ENCODE measurements around the gene AHNAK2.
"Not testable (repeated sequence)": the region's sequence is repeated elsewhere in the genome, so short reads cannot be mapped to it uniquely, and the experiment has no call there.

AHNAK2 gene

GRCh38 chr14:104947201-104947600, 31.0 kb downstream of the AHNAK2 start:
- not testable (repeated sequence) for H3K27me3 Mint-ChIP-seq; ATAC-seq; H3K4me3 Mint-ChIP-seq; H3K27ac Mint-ChIP-seq; H3K9me3 Mint-ChIP-seq; DNase-seq; H3K36me3 Mint-ChIP-seq (ENCODE audit: low read depth); H3K4me1 Mint-ChIP-seq

DNA sequence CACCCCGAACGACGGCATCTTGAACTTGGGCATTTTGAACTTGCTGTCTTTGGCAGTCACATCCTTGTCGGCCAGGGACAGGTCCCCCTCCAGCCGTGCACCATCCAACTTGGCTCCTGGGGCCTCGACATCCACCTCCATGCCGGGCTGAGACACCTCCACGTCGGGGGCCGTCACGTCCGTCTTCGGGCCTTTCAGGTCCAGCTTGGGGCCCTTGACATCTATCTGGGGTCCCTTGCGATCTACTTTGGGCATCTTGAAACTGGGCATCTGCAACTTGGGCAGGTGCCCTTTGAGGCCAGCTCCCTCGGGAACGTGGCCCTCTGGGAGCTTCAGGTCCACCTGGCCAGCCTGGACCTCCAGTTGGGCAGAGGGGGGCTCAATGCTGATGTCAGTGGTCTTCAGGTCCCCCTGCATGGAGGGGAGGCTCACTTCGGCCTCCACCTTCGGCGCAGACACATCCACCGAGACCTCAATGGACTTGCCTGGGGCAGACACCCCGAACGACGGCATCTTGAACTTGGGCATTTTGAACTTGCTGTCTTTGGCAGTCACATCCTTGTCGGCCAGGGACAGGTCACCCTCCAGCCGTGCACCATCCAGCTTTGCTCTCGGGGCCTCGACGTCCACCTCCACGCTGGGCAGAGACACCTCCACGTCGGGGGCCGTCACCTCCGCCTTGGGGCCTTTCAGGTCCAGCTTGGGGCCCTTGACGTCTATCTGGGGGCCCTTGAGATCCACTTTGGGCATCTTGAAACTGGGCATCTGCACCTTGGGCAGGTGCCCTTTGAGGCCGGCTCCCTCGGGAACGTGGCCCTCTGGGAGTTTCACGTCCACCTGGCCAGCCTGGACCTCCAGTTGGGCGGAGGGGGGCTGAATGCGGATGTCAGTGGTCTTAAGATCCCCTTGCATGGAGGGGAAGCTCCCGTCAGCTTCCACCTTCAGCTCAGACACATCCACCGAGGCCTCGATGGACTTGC, 31.9 kb downstream of the AHNAK2 start:
- not testable (repeated sequence) for H3K4me3 Mint-ChIP-seq; H3K36me3 Mint-ChIP-seq (ENCODE audit: low read depth); H3K9me3 Mint-ChIP-seq; DNase-seq; H3K4me1 Mint-ChIP-seq; ATAC-seq; H3K27ac Mint-ChIP-seq; H3K27me3 Mint-ChIP-seq

DNA sequence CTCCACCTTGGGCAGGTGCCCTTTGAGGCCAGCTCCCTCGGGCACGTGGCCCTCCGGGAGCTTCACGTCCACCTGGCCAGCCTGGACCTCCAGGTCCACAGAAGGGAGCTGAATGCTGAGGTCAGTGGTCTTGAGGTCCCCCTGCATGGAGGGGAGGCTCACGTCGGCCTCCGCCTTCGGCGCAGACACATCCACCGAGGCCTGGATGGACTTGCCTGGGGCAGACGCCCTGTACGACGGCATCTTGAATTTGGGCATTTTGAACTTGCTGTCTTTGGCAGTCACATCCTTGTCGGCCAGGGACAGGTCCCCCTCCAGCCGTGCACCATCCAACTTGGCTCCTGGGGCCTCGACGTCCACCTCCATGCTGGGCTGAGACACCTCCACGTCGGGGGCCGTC, 32.9 kb downstream of the AHNAK2 start:
- H3K36me3 Mint-ChIP-seq (ENCODE audit: low read depth); H3K4me1 Mint-ChIP-seq; DNase-seq; H3K9me3 Mint-ChIP-seq; H3K27me3 Mint-ChIP-seq; H3K4me3 Mint-ChIP-seq; H3K27ac Mint-ChIP-seq; ATAC-seq: not testable (repeated sequence)

GRCh38 chr14:104944436-104945205, 33.6 kb downstream of the AHNAK2 start:
- not testable (repeated sequence) for H3K4me3 Mint-ChIP-seq, DNase-seq, H3K4me1 Mint-ChIP-seq

DNA sequence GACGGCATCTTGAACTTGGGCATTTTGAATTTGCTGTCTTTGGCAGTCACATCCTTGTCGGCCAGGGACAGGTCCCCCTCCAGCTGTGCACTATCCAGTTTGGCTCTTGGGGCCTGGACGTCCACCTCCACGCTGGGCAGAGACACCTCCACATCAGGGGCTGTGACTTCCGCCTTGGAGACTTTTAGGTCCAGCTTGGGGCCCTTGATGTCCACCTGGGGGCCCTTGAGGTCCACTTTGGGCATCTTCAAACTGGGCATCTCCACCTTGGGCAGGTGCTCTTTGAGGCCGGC, 34.2 kb downstream of the AHNAK2 start:
- H3K9me3 Mint-ChIP-seq; H3K36me3 Mint-ChIP-seq (ENCODE audit: low read depth); H3K27me3 Mint-ChIP-seq; H3K4me1 Mint-ChIP-seq; ATAC-seq; H3K4me3 Mint-ChIP-seq; H3K27ac Mint-ChIP-seq; DNase-seq: not testable (repeated sequence)

More at GRCh38 chr14:104944436-104945205, 33.6 kb downstream of the AHNAK2 start:
- H3K27me3 Mint-ChIP-seq; H3K36me3 Mint-ChIP-seq (ENCODE audit: low read depth); ATAC-seq; H3K9me3 Mint-ChIP-seq; H3K27ac Mint-ChIP-seq: not testable (repeated sequence)

DNA sequence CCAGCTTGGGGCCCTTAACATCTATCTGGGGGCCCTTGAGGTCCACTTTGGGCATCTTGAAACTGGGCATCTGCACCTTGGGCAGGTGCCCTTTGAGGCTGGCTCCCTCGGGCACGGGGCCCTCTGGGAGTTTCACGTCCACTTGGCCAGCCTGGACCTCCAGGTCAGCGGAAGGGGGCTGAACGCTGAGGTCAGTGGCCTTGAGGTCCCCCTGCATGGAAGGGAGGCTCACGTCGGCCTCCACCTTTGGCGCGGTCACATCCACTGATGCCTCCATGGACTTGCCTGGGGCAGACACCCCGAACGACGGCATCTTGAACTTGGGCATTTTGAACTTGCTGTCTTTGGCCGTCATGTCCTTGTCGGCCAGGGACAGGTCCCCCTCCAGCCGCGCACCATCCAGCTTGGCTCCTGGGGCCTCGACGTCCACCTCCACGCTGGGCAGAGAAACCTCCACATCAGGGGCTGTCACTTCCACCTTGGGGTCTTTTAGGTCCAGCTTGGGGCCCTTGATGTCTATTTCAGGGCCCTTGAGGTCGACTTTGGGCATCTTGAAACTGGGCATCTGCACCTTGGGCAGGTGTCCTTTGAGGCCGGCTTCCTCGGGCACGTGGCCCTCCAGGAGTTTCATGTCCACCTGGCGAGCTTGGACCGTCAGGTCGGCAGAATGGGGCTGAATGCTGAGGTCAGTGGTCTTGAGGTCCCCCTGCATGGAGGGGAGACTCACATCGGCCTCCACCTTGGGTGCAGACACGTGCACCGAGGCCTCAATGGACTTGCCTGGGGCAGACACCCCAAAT, 34.8 kb downstream of the AHNAK2 start:
- DNase-seq; H3K4me1 Mint-ChIP-seq; H3K36me3 Mint-ChIP-seq (ENCODE audit: low read depth); H3K9me3 Mint-ChIP-seq; H3K27me3 Mint-ChIP-seq; ATAC-seq; H3K27ac Mint-ChIP-seq; H3K4me3 Mint-ChIP-seq: not testable (repeated sequence)

DNA sequence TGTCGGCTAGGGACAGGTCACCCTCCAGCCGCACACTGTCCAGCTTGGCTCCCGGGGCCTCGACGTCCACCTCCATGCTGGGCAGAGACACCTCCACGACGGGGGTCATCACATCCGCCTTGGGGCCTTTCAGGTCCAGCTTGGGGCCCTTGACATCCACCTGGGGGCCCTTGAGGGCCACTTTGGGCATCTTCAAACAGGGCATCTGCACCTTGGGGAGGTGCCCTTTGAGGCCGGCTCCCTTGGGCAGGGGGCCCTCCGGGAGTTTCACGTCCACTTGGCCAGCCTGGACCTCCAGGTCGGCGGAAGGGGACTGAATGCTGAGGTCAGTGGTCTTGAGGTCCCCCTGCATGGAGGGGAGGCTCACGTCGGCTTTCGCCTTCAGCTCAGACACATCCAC, 35.6 kb downstream of the AHNAK2 start:
- DNase-seq: no peak
- Mint-ChIP-seq H3K36me3 (ENCODE audit: low read depth) (no peaks in the 10 kb centered on the region), H3K4me3 (no peak overlapping the region), H3K4me1 (no peaks in the 10 kb centered on the region), H3K9me3 (no peaks in the 10 kb centered on the region), H3K27ac (no peak overlapping the region), H3K27me3 (peaks cover 4% of the 10 kb centered on the region)
- ATAC-seq: no peak

DNA sequence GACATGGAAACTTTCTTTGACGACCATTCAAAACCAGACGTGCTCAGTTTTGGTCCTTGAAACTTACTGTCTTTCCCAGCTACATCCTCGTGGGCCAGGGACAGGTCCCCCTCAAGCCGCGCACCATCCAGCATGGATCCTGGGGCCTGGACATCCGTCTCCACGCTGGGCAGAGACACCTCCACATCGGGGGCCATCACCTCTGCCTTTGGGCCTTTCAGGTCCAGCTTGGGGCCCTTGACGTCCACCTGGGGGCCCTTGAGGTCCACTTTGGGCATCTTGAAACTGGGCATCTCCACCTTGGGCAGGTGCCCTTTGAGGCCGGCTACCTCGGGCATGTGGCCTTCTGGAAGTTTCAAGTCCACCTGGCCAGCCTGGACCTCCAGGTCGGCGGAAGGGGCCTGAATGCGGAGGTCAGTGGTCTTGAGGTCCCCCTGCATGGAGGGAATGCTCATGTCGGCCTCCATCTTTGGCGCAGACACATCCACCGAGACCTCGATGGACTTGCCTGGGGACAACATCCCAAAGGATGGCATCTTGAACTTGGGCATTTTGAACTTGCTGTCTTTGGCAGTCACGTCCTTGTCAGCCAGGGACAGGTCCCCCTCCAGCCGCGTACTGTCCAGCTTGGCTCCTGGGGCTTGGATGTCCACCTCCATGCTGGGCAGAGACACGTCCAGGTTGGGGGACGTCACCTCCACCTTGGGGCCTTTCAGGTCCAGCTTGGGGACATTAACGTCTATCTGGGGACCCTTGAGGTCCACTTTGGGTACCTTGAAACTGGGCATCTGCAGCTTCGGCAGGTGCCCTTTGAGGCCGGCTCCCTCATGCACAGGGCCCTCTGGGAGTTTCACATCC, 36.4 kb downstream of the AHNAK2 start:
- DNase-seq (no peak), ATAC-seq (no peak)
- no peak overlapping the region for H3K4me3 Mint-ChIP-seq
- H3K27ac Mint-ChIP-seq: no peak overlapping the region
- H3K36me3 Mint-ChIP-seq (ENCODE audit: low read depth): no peaks in the 10 kb centered on the region
- H3K9me3 Mint-ChIP-seq: no peaks in the 10 kb centered on the region
- H3K4me1 Mint-ChIP-seq: no peaks in the 10 kb centered on the region
- peaks cover 4% of the 10 kb centered on the region for H3K27me3 Mint-ChIP-seq

GRCh38 chr14:104940526-104941150, 37.5 kb downstream of the AHNAK2 start:
- Mint-ChIP-seq H3K4me3 (no peak overlapping the region), H3K36me3 (ENCODE audit: low read depth) (no peaks in the 10 kb centered on the region), H3K9me3 (no peaks in the 10 kb centered on the region)

DNA sequence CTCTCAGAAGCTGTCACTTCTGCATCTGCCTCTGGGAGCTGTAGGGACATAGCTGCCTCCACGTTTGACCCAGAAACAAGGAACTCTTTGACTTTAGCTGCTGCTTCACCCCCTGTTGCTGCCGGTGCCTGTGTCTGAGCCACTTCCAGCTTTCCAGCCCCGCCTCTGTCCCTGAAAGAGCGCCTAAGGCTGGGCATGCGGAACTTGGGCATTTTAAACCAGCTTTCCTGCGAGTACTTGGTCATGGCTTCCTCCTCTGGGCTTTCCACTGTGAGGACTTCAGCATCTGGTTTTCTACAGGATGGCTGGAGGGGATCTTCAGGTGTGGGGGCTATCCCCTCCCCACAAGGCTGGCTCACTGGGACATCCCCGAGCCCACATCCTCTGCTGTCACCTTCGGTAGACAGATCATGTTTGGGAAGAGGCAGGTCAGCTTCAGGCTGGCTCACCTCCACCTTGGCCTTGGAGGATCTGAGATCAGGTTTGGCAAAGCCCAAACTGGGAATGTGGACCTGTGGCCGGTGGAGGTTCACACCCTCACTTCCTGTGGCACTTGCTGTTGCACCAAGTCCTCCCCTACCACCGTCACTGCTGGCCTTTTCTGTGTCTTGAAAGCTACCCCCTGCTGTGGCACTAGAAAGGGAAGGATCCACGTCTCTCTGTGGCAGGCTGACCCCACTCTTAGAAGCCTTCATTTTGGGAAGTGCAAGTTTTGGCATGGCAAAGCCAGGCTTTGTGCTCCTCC, 38.3 kb downstream of the AHNAK2 start:
- ATAC-seq: no peak
- Mint-ChIP-seq H3K27me3 (peaks cover 4% of the 10 kb centered on the region), H3K36me3 (ENCODE audit: low read depth) (no peaks in the 10 kb centered on the region), H3K4me1 (no peaks in the 10 kb centered on the region), H3K4me3 (no peak overlapping the region), H3K9me3 (no peaks in the 10 kb centered on the region), H3K27ac (no peak overlapping the region)
- no peak for DNase-seq

More at GRCh38 chr14:104940526-104941150, 37.5 kb downstream of the AHNAK2 start:
- H3K27ac Mint-ChIP-seq: no peak overlapping the region
- no peak for DNase-seq
- ATAC-seq: no peak
- H3K4me1 Mint-ChIP-seq: no peaks in the 10 kb centered on the region
- peaks cover 4% of the 10 kb centered on the region for H3K27me3 Mint-ChIP-seq

- DNase-seq: no peak
- no peak for ATAC-seq
- Mint-ChIP-seq H3K36me3 (ENCODE audit: low read depth) (no peaks in the 10 kb centered on the region), H3K9me3 (no peaks in the 10 kb centered on the region), H3K4me3 (no peak overlapping the region), H3K27me3 (peaks cover 10% of the 10 kb centered on the region), H3K27ac (no peak overlapping the region), H3K4me1 (peaks cover 3% of the 10 kb centered on the region)
Measured at GRCh38 chr14:104938960-104939359, 39.2 kb downstream of the AHNAK2 start.

GRCh38 chr14:104938436-104938835, 39.7 kb downstream of the AHNAK2 start:
- no peak overlapping the region for H3K27ac Mint-ChIP-seq
- H3K4me3 Mint-ChIP-seq: no peak overlapping the region
- H3K36me3 Mint-ChIP-seq (ENCODE audit: low read depth): no peaks in the 10 kb centered on the region
- peaks cover 10% of the 10 kb centered on the region for H3K27me3 Mint-ChIP-seq
- no peak for DNase-seq
- ATAC-seq: no peak
- H3K9me3 Mint-ChIP-seq: no peaks in the 10 kb centered on the region
- H3K4me1 Mint-ChIP-seq: peaks cover 3% of the 10 kb centered on the region
